NCI-H446 (cell line): ENCODE data around the gene UST.

Source experiments
- DNase-seq, 2 experiments: peaks; one replicate each; lab custom pipeline; 2025; lab: John Stamatoyannopoulos, UW

The UST gene

GRCh38 chr6:148746363-148747144, at the start of gene UST:
Gene UST (plus strand): TSS chr6:148747030. CDS start chr6:148747431, 401 bp downstream.
- no peak for DNase-seq

- DNase-seq, result no peak
Measured at GRCh38 chr6:148697895-148698440, 48.9 kb upstream of the UST start.

- DNase-seq, result no peak
Measured at GRCh38 chr6:148698671-148699180, 48.1 kb upstream of the UST start.

DNA sequence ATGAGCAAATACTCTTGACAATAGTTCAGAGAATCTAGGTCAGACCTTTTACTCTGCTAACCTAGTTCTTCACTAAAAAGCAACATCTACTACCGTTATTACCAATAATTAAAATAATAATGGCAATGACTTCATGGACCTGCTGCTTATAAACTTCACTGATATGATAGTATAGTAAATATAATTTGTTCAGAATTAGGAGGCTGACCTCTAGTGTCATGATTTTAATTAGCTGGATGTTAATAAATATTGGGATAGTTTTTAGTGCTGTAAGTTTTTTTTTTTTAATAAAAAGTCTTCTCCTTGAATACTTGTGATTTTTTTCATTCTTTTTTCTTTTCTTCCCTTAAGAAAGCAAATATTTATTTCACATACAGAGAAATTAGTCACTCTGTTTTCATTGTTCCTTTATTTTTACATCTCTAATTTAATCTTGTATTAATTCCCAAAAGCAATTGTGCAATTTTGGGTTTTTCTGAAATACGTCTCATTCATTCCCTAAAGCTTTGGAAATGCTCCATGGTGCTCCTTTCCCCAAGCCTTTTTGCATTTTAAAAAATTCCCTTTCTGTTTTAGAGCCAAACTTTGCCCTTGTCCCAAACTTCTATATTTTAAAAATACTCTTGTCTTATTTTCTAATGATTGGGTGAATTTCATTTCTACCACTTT, 46.6 kb upstream of the UST start:
- DNase-seq, result no peak

- no peak for DNase-seq
Measured at GRCh38 chr6:148700741-148701311, 46.0 kb upstream of the UST start.

DNA sequence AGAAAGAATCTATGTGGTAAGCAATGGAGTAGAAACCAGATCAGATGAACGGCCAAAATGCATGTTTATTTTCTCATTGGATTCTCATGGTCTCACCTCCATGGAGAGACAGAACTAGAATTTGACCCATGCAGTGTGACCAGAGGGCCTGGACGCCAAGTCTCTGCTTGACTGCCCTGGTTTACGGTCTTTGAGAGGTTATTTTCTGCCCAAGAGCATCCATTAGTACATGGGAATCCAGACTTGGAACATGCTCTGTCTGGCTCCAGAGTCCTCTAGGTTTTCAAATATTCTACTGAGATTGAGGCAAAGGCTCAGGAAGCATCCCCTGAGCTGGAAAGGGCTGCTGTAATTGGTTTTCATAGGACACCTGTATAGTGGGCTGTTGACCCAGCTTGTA, 45.5 kb upstream of the UST start:
- DNase-seq, result no peak

- DNase-seq, result no peak
Measured at GRCh38 chr6:148703900-148704299, 42.9 kb upstream of the UST start.

- DNase-seq, result no peak
Measured at GRCh38 chr6:148704400-148705246, 42.2 kb upstream of the UST start.

- DNase-seq, result no peak
Measured at GRCh38 chr6:148708707-148709106, 38.1 kb upstream of the UST start.

- no peak for DNase-seq
Measured at GRCh38 chr6:148709577-148709976, 37.3 kb upstream of the UST start.

GRCh38 chr6:148711833-148712654, 34.8 kb upstream of the UST start:
- DNase-seq, result no peak

DNA sequence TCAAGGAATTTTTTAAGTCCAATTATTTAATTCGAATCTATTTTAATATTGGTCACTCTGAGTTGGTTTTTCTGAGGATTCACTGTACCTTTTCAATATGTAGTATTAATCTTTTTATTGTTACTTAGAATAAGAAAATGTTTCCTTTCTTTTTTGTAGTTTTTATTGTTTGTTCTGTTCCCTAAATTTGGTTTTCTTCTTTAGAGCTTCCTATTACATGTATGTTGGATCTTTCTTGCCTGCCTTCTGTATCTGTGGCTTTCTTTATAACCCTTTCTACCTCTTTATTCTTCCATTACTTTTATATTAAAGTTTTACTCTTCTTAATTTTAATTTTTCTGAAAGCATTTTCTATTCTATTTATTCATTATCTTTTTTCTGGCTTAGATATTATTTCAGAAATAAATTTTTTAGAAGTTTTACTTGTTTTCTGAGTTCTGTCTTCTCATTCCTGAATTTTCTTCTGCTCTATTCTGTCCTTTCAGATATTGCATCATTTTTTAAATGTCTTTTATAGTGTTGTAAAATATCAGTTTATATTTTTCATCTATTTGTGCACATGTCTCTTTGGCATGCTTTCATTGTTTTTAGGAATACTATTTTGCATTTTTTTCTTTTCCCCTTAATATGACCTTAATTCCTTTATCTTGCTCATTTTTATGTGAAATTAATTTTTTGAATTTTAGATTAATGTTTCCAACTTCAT, 33.6 kb upstream of the UST start:
- DNase-seq, result no peak

- no peak for DNase-seq
Measured at GRCh38 chr6:148713921-148714320, 32.9 kb upstream of the UST start.

DNA sequence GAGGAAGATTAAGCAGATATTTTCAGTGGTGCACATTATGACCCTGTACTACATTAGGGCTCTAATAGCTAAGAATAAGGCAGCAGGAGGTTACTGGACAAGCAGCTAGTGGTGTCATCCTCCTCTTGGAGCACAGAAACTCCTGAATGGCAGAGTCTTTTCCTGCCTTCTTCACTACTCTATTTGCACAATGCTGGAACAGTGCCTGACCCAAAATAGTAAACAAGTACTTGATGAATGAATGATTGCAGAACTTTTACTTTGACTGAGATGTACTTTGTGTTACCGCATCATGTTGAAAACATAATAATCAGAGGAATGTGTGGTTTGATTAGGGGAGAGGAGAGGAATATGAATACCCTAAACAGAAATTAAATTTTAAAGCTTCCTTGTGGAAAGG, 30.0 kb upstream of the UST start:
- DNase-seq, result no peak

GRCh38 chr6:148720406-148720805, 26.4 kb upstream of the UST start:
- no peak for DNase-seq

- no peak for DNase-seq
Measured at GRCh38 chr6:148720897-148721296, 25.9 kb upstream of the UST start.

- DNase-seq, result no peak
Measured at GRCh38 chr6:148723484-148723883, 23.3 kb upstream of the UST start.

- no peak for DNase-seq
Measured at GRCh38 chr6:148724428-148724827, 22.4 kb upstream of the UST start.

DNA sequence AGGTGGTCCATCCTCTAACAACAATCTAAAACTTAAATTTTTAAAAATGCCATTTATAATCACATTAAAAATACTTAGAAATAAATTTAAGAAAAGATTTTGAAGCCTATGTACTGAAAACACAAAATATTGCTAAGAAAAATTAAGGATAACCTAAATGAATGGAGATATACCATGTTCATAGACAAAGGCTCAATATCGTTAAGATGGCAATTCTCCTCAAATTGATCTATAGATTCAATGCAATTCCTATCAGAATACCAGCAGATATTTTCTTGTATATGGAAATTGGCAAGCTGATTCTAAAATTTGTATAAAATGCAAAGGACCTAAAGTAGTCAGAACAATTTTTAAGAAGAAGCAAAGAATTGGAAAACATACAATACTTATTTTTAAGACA, 19.7 kb upstream of the UST start:
- DNase-seq, result no peak

DNA sequence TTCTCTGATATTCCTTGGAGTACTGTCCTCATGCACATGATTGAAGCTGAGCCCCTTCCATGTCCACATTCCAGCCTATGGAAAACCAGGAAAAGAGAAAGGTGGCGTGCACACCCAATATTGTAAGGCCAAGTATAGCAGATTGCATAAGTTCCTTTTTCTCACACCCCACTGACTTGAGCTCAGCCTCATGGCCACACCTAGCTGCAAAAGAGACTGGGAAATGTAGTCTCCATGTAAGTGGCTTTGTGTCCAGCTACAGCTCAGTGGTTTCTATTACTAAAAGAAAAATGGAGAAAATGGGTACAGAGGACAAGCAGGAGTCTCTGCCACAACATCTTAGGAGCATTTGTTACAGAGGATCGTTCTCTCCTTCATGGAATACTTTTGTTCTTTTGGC, 10.8 kb upstream of the UST start:
- DNase-seq, result no peak
